Measurements from ENCODE around the gene EPHB2.

DNA sequence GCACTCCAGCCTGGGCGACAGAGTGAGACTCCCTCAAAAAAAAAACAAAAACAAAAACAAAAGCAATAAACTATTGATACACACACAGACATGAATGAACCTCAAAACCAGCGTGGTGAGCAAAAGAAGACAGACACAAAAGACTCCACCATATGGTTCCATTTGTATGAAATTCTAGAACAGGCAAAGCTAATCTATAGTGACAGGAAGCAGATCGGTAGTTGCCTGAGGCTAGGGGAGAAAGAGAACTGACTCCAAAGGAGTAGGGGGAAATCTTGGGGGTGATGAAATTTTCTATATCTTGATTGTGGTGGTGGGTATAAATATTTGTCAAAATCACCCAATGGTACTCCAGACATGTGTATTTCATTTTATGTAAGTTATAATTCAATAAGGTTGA, 241.2 kb downstream of the EPHB2 start:
- TF ChIP-seq, protein P1, sequence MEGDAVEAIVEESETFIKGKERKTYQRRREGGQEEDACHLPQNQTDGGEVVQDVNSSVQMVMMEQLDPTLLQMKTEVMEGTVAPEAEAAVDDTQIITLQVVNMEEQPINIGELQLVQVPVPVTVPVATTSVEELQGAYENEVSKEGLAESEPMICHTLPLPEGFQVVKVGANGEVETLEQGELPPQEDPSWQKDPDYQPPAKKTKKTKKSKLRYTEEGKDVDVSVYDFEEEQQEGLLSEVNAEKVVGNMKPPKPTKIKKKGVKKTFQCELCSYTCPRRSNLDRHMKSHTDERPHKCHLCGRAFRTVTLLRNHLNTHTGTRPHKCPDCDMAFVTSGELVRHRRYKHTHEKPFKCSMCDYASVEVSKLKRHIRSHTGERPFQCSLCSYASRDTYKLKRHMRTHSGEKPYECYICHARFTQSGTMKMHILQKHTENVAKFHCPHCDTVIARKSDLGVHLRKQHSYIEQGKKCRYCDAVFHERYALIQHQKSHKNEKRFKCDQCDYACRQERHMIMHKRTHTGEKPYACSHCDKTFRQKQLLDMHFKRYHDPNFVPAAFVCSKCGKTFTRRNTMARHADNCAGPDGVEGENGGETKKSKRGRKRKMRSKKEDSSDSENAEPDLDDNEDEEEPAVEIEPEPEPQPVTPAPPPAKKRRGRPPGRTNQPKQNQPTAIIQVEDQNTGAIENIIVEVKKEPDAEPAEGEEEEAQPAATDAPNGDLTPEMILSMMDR (IDR thresholded peaks at IDR 0.05) = no peak
- TF ChIP-seq POLR2A (IDR thresholded peaks at IDR 0.05) = no peak
